Activated T-cell treated with anti-CD3 and anti-CD28 coated beads for 24 hours (primary cell): ENCODE measurements around the gene LHFPL6.

Experiments used
- DNase-seq: peaks from one replicate; pipeline ENCODE4 v3.0.0-alpha.2; 2020; ENCODE audit warnings: low read depth

LHFPL6 gene

GRCh38 chr13:39590466-39591036, 12.4 kb downstream of the LHFPL6 start:
- no peak for DNase-seq

DNA sequence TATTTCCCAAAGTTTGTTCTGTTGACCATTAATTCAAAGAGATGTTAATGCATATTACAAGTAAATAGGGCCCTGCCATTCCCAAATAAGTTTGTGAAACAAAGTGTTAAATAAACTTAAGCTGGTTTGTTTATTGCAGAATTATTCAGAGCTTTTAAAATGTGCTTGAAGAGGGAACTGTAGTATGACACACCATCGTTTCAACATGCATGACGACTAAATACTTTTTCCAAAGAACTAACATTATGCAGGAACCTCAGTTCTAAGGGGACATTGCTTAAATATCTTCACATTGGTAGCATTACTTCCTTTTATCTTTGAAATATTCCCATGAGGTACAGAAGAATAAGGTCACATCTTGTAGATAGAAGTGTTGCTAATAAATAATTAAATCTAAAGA, 14.6 kb downstream of the LHFPL6 start:
- DNase-seq, result no peak

DNA sequence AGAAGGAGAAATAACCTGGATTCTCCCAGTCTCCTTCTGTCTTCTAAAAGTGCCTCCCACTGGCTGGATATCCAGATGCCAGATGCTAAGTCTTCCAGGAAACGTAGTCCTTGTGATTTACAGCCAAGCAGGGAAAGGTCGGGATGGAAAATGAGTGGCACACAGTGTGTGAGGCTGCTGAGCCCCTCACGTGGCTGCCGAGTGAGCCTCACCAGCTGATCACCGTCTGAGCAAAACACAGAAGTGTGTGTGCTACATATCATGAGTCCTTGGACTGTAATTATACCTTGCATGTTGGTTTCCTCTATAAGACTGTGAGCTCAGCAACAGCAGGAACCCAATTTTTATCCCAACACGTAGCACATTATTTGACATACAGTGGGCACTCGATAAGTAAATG, 15.1 kb downstream of the LHFPL6 start:
- DNase-seq, result no peak

GRCh38 chr13:39586958-39587605, 15.9 kb downstream of the LHFPL6 start:
- DNase-seq, result no peak

DNA sequence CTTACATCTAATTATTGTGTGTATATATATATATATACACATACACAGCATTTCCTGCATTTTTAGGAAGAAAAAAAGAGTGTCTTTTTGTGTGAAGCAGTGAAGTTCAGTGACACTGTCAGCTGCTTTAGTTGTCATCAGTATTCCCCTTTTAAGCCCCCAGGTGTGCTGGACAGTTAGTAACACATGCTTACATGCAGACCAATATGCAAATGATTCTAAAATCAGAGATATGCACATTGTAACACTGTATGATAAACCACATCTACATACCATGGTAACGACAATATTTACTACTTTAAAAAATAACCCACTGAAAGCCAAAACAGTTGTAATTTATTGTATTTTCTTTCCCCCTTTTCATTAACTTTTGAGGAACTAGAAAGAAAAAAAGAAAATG, 16.8 kb downstream of the LHFPL6 start:
- no peak for DNase-seq

DNA sequence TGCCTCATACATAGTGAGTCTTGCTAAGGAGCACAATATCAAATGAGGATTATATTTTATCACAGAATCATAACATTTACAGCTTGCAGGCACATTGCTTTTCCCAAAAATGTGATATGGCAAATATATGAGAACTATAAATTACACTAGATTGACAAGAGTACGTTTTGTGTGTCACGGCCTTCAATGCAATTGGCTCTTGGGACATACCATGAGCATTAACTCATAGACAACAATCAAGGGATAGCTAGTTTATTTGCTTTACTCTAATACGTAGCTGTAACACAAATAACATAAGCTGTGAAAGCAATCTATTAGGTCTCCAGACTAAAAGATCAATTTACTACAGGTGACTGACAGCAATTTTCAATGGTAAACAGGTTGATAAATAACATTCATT, 17.8 kb downstream of the LHFPL6 start:
- DNase-seq, result no peak

DNA sequence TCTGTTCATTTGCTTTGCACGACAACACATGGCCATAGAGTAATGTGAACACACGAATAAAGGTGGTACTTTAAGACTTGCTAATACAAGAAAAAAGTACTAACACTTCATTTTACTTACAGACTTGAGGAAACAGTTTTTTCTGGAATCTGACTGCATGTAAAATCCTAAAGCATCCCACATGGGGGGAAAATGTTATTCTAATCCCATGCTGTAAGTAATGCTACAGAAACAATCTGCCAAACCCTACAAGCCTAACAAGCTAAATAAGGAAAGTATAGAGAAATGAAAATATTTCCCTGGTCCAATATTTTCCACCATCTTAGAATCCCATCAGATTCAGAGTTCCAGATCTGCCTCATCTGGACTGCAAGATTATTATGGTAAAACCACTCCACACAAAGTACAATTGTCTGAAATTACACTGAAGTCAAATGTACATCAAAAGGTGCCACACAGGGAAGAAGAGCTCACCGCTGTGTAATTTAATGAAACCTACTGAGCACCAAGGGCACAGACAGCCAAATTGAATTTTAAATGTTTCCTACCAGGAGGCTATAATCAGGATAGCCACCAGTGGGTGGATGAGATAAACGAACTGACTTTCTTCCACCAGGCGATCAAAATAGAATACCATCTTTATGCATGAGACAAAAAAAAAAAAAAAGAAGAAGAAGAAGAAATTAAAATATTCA, 22.0 kb downstream of the LHFPL6 start:
- DNase-seq, result no peak

GRCh38 chr13:39578821-39579291, 24.1 kb downstream of the LHFPL6 start:
- no peak for DNase-seq

DNA sequence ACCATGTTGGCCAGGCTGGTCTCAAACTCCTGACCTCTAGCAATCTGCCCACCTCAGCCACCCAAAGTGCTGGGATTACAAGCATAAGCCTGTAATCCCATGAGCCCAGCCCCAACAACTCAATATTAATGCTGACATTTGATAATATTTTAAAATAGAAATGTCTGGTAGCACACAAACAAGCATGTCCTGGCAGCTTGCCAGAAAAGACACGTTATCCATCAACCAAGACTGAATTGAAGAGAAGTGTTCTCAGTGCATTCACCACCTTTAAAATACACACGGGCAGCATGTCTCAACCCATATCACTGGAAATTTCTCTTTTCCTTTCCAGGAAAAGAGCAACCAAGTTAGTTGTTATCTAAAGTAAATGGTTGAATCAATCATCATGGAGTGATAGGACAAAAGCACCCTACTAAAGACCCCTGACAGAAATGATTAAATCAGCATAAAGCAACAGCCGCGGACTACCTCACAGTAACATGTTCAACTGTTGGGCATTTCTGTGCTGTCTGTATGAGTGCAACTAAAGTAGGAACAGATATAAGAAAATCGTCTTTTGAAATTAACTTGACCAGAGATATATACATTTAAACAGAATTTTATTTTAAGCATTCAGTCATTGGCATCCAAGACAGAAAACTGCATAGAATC, 25.0 kb downstream of the LHFPL6 start:
- no peak for DNase-seq

- no peak for DNase-seq
Measured at GRCh38 chr13:39577203-39577602, 25.8 kb downstream of the LHFPL6 start.

- DNase-seq, result no peak
Measured at GRCh38 chr13:39575641-39576238, 27.3 kb downstream of the LHFPL6 start.

GRCh38 chr13:39571502-39572092, 31.4 kb downstream of the LHFPL6 start:
- no peak for DNase-seq

- no peak for DNase-seq
Measured at GRCh38 chr13:39567569-39567968, 35.4 kb downstream of the LHFPL6 start.

DNA sequence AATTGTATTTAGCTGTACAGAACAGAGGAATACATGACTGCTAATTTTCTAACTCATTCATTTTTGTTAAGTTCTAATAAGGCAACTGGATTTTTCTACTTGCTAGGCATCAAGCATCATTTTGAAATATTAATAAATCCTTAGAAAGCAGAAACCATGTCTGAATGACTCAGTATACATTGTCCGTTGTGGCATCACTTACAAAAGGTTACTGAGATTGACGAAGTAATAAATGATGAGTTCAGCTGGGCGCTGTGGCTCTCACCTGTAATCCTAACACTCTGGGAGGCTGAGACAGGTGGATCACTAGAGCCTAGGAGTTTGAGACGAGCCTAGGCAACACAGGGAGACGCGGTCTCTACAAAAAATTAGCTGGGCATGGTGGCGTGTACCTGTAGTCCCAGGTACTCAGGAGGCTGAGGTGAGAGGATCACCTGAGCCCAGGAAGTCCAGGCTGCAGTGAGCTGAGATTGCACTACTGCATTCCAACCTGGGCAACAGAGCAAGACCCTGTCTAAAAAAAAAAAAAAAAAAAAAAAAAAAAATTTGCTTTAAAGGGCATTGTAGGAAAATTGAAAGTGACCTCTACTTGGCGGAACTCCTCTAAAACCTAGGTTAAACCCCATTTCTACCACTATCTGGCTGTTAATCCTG, 36.6 kb downstream of the LHFPL6 start:
- no peak for DNase-seq

DNA sequence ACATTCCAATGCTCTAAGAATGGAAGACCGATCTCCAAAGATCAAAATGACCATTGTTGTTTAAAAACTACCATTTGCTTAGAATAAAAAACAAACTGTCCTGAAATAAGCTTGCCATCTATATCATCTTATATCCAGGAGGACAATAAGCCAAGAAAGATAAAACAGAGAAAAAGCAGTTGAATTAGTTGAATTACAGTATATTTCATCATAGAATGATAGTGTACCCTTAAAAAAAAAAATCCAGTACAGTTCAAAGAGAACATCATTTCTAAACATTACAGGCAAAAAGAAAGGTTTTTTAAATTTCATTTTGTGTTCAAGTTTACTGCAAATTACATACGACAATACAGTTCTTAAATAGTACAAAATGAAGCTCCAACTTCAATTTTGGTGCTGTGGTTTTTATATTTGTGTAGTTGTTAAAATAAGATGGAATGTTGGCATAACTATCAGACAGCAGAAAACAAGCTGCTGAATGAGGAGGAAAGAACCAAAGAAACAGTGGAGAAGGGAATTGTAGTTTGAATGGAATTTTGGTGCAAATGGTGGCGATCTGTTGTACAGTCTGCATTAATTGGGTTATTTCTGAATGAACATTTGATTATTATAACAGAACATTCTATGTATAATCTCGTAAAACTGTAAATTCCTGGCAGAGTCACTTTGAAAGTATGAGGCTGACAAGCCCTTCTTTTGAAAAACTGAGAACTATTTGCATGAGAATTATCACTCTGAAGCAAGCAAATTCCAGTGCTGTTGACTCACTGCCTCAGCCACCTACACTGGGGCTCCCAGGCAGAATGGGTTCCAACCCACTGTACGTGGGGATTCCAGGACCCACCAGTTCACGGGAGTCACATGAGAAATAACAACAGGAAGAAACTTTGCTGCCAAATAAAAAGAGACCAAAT, 37.7 kb downstream of the LHFPL6 start:
- no peak for DNase-seq

DNA sequence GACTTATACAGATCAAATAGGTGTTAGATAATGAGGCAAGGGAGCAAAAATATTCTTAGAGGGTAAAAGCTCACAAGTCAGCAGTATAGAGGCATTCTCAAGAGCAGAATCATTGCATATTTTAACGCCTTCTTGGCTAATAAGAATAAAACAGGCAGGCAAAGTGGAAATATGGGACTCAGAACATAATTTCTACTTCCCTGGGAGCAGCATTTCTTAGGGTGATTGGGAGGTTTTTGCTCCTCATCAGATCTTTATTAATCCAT, 39.6 kb downstream of the LHFPL6 start:
- no peak for DNase-seq

GRCh38 chr13:39561971-39562370, 41.0 kb downstream of the LHFPL6 start:
- DNase-seq, result no peak

- DNase-seq, result no peak
Measured at GRCh38 chr13:39559847-39560246, 43.1 kb downstream of the LHFPL6 start.

DNA sequence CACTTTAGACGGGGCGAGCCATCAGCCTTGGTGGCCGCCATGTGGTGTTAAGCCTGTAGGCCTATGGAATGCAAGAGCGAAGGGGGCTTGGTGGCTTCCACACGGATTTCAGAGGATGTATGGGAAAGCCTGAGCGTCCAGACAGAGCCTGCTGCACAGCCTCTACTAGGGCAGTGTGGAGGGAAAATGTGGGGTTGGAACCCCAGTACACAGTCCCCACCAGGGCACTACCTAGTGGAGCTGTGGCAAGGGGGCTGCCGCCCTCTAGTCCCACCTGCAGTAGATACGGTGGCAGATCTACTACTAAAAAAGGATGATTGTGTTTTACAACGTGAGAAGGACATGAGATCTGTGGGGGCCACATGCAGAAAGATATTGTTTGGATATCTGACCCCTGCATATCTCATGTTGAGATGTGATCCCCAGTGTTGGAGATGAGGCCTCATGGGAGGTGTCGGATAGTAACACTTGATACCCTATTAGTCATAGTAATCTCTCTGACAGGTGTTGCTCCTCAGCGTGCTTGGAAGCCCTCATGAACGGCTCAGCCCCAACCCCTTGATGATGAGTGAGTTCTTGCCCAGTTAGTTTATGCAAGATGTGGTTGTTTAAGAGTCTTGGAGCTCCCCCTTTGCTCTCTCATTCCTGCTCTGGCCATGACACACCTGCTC, 45.6 kb downstream of the LHFPL6 start:
- no peak for DNase-seq

- DNase-seq, result no peak
Measured at GRCh38 chr13:39556866-39557265, 46.1 kb downstream of the LHFPL6 start.
